HG02798 (cell line): Measurements from ENCODE around the gene PSME2.

ENCODE experiments used
- ATAC-seq: cut with Tn5 transposase; IDR thresholded peaks from one replicate; pipeline ENCODE4 v1.9.1; 2021; ENCODE audit warnings: mild to moderate bottlenecking; ENCODE audit not compliant: unreplicated experiment, poor library complexity

The PSME2 gene

DNA sequence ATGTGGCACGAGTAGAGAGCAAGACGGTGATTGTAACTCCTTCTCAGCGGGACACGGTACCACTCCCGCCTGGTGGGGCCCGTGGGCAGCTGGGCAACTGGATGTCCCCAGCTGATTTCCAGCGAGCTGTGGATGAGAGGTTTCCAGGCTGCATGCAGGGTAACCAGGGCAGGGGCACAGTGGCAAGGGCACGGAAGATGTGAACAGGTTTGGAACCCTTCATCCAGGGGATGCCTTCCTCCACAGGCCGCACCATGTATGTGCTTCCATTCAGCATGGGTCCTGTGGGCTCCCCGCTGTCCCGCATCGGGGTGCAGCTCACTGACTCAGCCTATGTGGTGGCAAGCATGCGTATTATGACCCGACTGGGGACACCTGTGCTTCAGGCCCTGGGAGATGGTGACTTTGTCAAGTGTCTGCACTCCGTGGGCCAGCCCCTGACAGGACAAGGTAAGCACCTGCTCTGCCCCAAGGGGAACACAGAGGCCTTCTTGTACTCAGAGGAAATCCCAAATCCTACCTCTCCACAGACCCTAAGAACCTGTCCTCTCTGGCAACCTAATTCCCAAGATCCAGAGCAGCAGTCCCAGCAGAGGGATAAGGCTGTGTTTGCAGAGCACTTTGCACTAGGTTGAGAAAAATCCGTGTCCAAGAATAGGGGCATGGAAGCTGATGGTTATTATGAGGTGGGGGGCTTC lies 48.0 kb downstream of the PSME2 start:
- no peak for ATAC-seq

DNA sequence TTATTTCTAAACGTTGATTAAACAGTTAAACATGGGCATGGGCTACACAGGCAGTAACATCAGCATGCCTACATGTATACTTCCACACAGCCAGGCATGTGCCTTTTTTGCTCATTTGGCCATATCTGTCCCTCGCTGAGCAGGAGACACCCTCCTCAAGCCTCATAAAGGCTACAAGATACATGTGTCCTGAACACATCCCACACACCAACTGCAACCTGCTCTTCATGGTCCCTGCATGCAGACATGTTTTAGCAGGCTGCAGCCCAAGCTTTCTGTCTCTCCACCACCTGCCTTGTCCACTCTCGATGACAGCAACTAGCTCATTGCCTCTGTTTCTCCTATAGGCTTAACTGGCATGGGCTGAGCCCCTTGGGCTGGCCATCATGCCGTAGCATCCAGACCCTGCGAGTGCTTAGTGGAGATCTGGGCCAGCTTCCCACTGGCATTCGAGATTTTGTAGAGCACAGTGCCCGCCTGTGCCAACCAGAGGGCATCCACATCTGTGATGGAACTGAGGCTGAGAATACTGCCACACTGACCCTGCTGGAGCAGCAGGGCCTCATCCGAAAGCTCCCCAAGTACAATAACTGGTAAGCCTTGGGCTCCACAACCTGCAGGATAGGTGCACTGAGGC lies 49.7 kb downstream of the PSME2 start:
- ATAC-seq, result no peak

- ATAC-seq, result peak; percentile 72
These were observed 50.9 kb downstream of the PSME2 start for GRCh38 chr14:24095271-24096068.

- no peak for ATAC-seq
These were observed 51.6 kb downstream of the PSME2 start for GRCh38 chr14:24094841-24095270.

DNA sequence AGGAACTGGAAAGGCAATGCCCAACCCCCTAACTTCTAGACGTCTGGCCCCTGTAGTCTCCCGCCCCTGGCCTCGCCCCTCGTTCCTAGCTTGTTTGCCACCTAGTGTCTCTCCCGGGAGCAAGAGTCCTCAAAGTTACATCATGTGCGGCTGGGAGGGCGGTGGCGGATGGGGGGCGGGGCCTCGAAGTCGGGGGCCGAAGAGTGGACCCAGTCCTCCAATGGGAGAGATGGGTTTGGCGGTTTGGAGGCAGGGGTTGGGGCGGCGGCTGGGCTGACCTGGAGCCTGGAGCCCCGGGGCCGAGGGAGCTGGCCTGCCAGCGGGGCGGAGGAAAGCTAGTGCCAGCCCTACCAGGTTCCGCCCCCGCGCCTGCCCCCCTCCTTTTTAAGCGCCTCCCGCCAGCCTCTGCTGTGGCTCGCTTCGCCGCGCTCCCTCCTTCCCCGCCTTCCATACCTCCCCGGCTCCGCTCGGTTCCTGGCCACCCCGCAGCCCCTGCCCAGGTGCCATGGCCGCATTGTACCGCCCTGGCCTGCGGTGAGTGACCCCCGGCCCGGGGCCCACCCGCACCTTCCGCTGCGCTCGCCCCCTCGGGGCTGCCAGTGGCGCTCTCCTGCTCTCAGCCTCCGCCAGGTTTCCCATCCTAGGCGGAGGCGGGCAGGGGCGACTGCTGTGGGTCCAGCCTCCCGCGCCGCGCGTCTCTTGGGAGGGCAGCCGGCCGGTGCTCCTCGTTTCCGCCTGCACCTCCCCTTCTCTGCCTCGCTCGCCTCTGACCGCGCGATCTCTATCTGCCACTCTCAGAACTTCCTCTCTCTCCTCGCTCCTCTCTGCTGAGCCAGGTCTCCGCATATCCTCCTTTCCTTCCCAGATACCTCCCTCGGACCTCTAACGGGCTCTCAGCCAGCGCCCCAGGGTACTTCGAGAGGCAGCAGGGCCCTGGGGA lies 52.2 kb downstream of the PSME2 start, which contains the start of gene PCK2:
Gene PCK2, plus strand, starts transcription at position 411 of the 940 bp plus-strand sequence. Its CDS starts 95 bp downstream, at position 506.
- peak; percentile 64 for ATAC-seq
